Neuronal stem cell (in vitro differentiated cells): ENCODE results near the gene COQ10A.
A peak's percentile ranks its signal among the peaks of the same experiment; 100 is the strongest.

ENCODE experiments used
- DNase-seq: peaks from one replicate; pipeline ENCODE4 v3.0.0-alpha.2; 2013; ENCODE audit warnings: low spot score
- H2AFZ ChIP-seq: one replicate; pipeline ENCODE4 v1.6.1; 2013; ENCODE audit warnings: mild to moderate bottlenecking, low read length, inconsistent platforms
- H2AK5ac ChIP-seq: 2 replicates; pipeline ENCODE4 v1.6.1; 2013; ENCODE audit warnings: low read depth, mild to moderate bottlenecking, inconsistent platforms, low read length, moderate library complexity, mixed read lengths
- H2BK120ac ChIP-seq: 2 replicates; pipeline ENCODE4 v1.6.1; 2013; ENCODE audit warnings: low read depth, mild to moderate bottlenecking, inconsistent platforms, low read length, moderate library complexity, mixed read lengths
- H2BK12ac ChIP-seq: one replicate; pipeline ENCODE4 v1.6.1; 2013; ENCODE audit warnings: low read length, inconsistent platforms
- H2BK15ac ChIP-seq: 2 replicates; pipeline ENCODE4 v1.6.1; 2013; ENCODE audit warnings: mild to moderate bottlenecking, low read length, inconsistent platforms, mixed read lengths
- H2BK5ac ChIP-seq: one replicate; pipeline ENCODE4 v1.6.1; 2013; ENCODE audit warnings: inconsistent platforms, mild to moderate bottlenecking, low read length, moderate library complexity
- H3K14ac ChIP-seq: one replicate; pipeline ENCODE4 v1.6.1; 2013; ENCODE audit warnings: low read length, inconsistent platforms
- H3K18ac ChIP-seq: 2 replicates; pipeline ENCODE4 v1.6.1; 2013; ENCODE audit warnings: low read length, inconsistent platforms
- H3K23ac ChIP-seq: 2 replicates; pipeline ENCODE4 v1.6.1; 2013; ENCODE audit warnings: low read depth, mild to moderate bottlenecking, mixed read lengths, low read length, inconsistent platforms; ENCODE audit not compliant: poor library complexity
- H3K27ac ChIP-seq: replicated peaks from 3 replicates; pipeline ENCODE4 v1.5.1; 2013; ENCODE audit warnings: low read length, inconsistent platforms
- H3K27me3 ChIP-seq, 3 experiments: 2 replicates each; pipeline ENCODE4 v1.6.1; 2013; ENCODE audit warnings: low read length in 3 of 3, mild to moderate bottlenecking in 2 of 3, inconsistent platforms in 1 of 3, low read depth in 1 of 3, mixed read lengths in 1 of 3, moderate library complexity in 1 of 3; ENCODE audit not compliant: control insufficient read depth in 3 of 3, insufficient read depth in 3 of 3
- H3K36me3 ChIP-seq, 2 donors: replicated peaks in 1 of 2; 2 replicates each; pipeline ENCODE4 v1.6.1; 2013; ENCODE audit warnings: low read length in 2 of 2; ENCODE audit not compliant: control insufficient read depth in 2 of 2, insufficient read depth in 2 of 2
- H3K4ac ChIP-seq: 2 replicates; pipeline ENCODE4 v1.6.1; 2013; ENCODE audit warnings: inconsistent platforms, mild to moderate bottlenecking, low read length, moderate library complexity
- H3K4me1 ChIP-seq, 2 donors: 1 replicate in 1 of 2; 2 replicates in 1 of 2; pipeline ENCODE4 v1.6.1; 2013; ENCODE audit warnings: low read length in 2 of 2, low read depth in 1 of 2; ENCODE audit not compliant: control insufficient read depth in 2 of 2, insufficient read depth in 1 of 2
- H3K4me2 ChIP-seq: one replicate; pipeline ENCODE4 v1.6.1; 2013; ENCODE audit warnings: mild to moderate bottlenecking, low read length, inconsistent platforms; ENCODE audit not compliant: insufficient read depth, poor library complexity, severe bottlenecking
- H3K4me3 ChIP-seq, 2 donors: 2 replicates each; pipeline ENCODE4 v1.5.1; 2013; ENCODE audit warnings: low read length in 2 of 2, mild to moderate bottlenecking in 2 of 2, inconsistent platforms in 1 of 2, moderate library complexity in 1 of 2
- H3K79me1 ChIP-seq: one replicate; pipeline ENCODE4 v1.6.1; 2013; ENCODE audit warnings: low read depth, mild to moderate bottlenecking, inconsistent platforms, low read length, moderate library complexity
- H3K9ac ChIP-seq: one replicate; pipeline ENCODE4 v1.6.1; 2013; ENCODE audit warnings: mild to moderate bottlenecking, low read depth, low read length, inconsistent platforms; ENCODE audit not compliant: poor library complexity
- H3K9me3 ChIP-seq, 2 donors: replicated peaks in 1 of 2; 2 replicates each; pipeline versions ENCODE3 to v1.6.1; 2013; ENCODE audit warnings: low read length in 2 of 2, mild to moderate bottlenecking in 2 of 2, inconsistent platforms in 1 of 2, low read depth in 1 of 2, mixed read lengths in 1 of 2, moderate library complexity in 1 of 2; ENCODE audit not compliant: control insufficient read depth in 2 of 2, insufficient read depth in 1 of 2
- H4K8ac ChIP-seq: one replicate; pipeline ENCODE4 v1.6.1; 2013; ENCODE audit warnings: low read depth, mild to moderate bottlenecking, inconsistent platforms, low read length, moderate library complexity
- H4K91ac ChIP-seq: one replicate; pipeline ENCODE4 v1.6.1; 2013; ENCODE audit warnings: low read length, low read depth, mild to moderate bottlenecking, inconsistent platforms; ENCODE audit not compliant: poor library complexity
- WGBS, 2 donors: extraction: QIAGEN DNeasy Blood & Tissue Kit; methylation state at CpG; one replicate each; pipeline ENCODE4 v1.1.7; 2013; ENCODE audit warnings: missing lambda C conversion rate in 2 of 2, mixed read lengths in 1 of 2; ENCODE audit not compliant: insufficient read length in 2 of 2, insufficient replicate concordance in 1 of 2; ENCODE audit errors: extremely low coverage in 2 of 2; 5-methylcytosine and 5-hydroxymethylcytosine counted together

COQ10A gene

GRCh38 chr12:56237552-56237951 lies 29.2 kb upstream of the COQ10A start:
- no peak overlapping the region for H3K23ac ChIP-seq
- H2BK5ac ChIP-seq: peak overlapping the region; percentile 39
- no peak overlapping the region for H3K9ac ChIP-seq
- H2AFZ ChIP-seq: no peak overlapping the region
- no peak overlapping the region for H2BK15ac ChIP-seq
- H3K4me2 ChIP-seq: no peak overlapping the region
- no peak overlapping the region for H3K4me3 ChIP-seq
- no peak for DNase-seq
- no peak overlapping the region for H3K4ac ChIP-seq
- H2BK120ac ChIP-seq: no peak overlapping the region
- peaks cover 0 to 2% of the 10 kb centered on the region in 2 donors for H3K4me1 ChIP-seq
- no CpG with 5 or more reads among the region's 11 CpGs for WGBS, 2 donors
- peaks cover 5 to 7% of the 10 kb centered on the region in 2 donors for H3K9me3 ChIP-seq
- H4K91ac ChIP-seq: no peak overlapping the region
- H3K27me3 ChIP-seq: no peaks in the 10 kb centered on the region
- H3K79me1 ChIP-seq: peaks cover 4% of the 10 kb centered on the region
- no peak overlapping the region for H3K14ac ChIP-seq
- H3K18ac ChIP-seq: no peak overlapping the region
- no peak overlapping the region for H3K27ac ChIP-seq
- no peak overlapping the region for H2AK5ac ChIP-seq
- peaks cover 39 to 64% of the 10 kb centered on the region in 2 donors for H3K36me3 ChIP-seq
- H4K8ac ChIP-seq: no peak overlapping the region
- no peak overlapping the region for H2BK12ac ChIP-seq

- H3K14ac ChIP-seq: peak overlapping the region; percentile 56
- no peak for DNase-seq
These were observed 25.1 kb upstream of the COQ10A start for GRCh38 chr12:56241424-56242303.

GRCh38 chr12:56242986-56243385 lies 23.8 kb upstream of the COQ10A start:
- no peak overlapping the region for H3K4ac ChIP-seq
- no peak overlapping the region for H4K91ac ChIP-seq
- H3K9ac ChIP-seq: no peak overlapping the region
- WGBS, 2 donors: no CpG with 5 or more reads among the region's 13 CpGs
- no peak overlapping the region for H2BK15ac ChIP-seq
- H3K4me2 ChIP-seq: no peak overlapping the region
- no peak overlapping the region for H3K4me3 ChIP-seq
- H2BK5ac ChIP-seq: no peak overlapping the region
- H3K14ac ChIP-seq: no peak overlapping the region
- H2BK120ac ChIP-seq: no peak overlapping the region
- no peak overlapping the region for H3K23ac ChIP-seq
- H3K27me3 ChIP-seq: no peaks in the 10 kb centered on the region
- H3K9me3 ChIP-seq: peaks cover 5 to 7% of the 10 kb centered on the region in 2 donors
- peaks cover 0 to 2% of the 10 kb centered on the region in 2 donors for H3K4me1 ChIP-seq
- H2AK5ac ChIP-seq: no peak overlapping the region
- H4K8ac ChIP-seq: no peak overlapping the region
- H3K79me1 ChIP-seq: peaks cover 4% of the 10 kb centered on the region
- H3K27ac ChIP-seq: no peak overlapping the region
- H3K18ac ChIP-seq: no peak overlapping the region
- no peak overlapping the region for H2AFZ ChIP-seq
- H3K36me3 ChIP-seq: peaks cover 70 to 94% of the 10 kb centered on the region in 2 donors
- H2BK12ac ChIP-seq: no peak overlapping the region
- DNase-seq: no peak

More at GRCh38 chr12:56241424-56242303, 25.1 kb upstream of the COQ10A start:
- Histone ChIP-seq H4K91ac (no peak overlapping the region), H3K27me3 (no peaks in the 10 kb centered on the region), H2BK12ac (no peak overlapping the region), H3K4ac (no peak overlapping the region), H3K4me3 (no peak overlapping the region), H3K4me1 (peaks cover 0 to 2% of the 10 kb centered on the region in 2 donors), H4K8ac (no peak overlapping the region), H3K23ac (peak overlapping the region; percentile 85), H2AFZ (no peak overlapping the region), H2BK5ac (no peak overlapping the region), H3K79me1 (peaks cover 4% of the 10 kb centered on the region), H2AK5ac (no peak overlapping the region), H3K27ac (no peak overlapping the region), H3K9me3 (peaks cover 5 to 7% of the 10 kb centered on the region in 2 donors), H3K36me3 (peaks cover 63 to 95% of the 10 kb centered on the region in 2 donors), H2BK120ac (no peak overlapping the region), H2BK15ac (no peak overlapping the region), H3K4me2 (no peak overlapping the region), H3K18ac (peak overlapping the region; percentile 38), H3K9ac (peak overlapping the region; percentile 70)
- no CpG with 5 or more reads among the region's 9 CpGs for WGBS, 2 donors

GRCh38 chr12:56243731-56244181 lies 23.0 kb upstream of the COQ10A start:
- H2BK5ac ChIP-seq: no peak overlapping the region
- no peaks in the 10 kb centered on the region for H3K27me3 ChIP-seq
- peaks cover 74 to 97% of the 10 kb centered on the region in 2 donors for H3K36me3 ChIP-seq
- H3K9ac ChIP-seq: no peak overlapping the region
- H3K4me1 ChIP-seq: no peaks in the 10 kb centered on the region
- peaks cover 5 to 7% of the 10 kb centered on the region in 2 donors for H3K9me3 ChIP-seq
- no peak overlapping the region for H4K8ac ChIP-seq
- no peak overlapping the region for H3K23ac ChIP-seq
- no peak overlapping the region for H2AK5ac ChIP-seq
- H3K18ac ChIP-seq: no peak overlapping the region
- H3K79me1 ChIP-seq: peaks cover 4% of the 10 kb centered on the region
- no CpG with 5 or more reads among the region's 3 CpGs for WGBS, 2 donors
- H3K4me3 ChIP-seq: no peak overlapping the region
- no peak overlapping the region for H2AFZ ChIP-seq
- H4K91ac ChIP-seq: no peak overlapping the region
- H3K4me2 ChIP-seq: no peak overlapping the region
- no peak overlapping the region for H2BK15ac ChIP-seq
- no peak overlapping the region for H2BK12ac ChIP-seq
- no peak overlapping the region for H3K14ac ChIP-seq
- H3K27ac ChIP-seq: no peak overlapping the region
- no peak overlapping the region for H3K4ac ChIP-seq
- H2BK120ac ChIP-seq: no peak overlapping the region
- DNase-seq: no peak
